SH-SY5Y (cell line): Measurements from ENCODE around the gene AACS.

Source experiments
- GATA2 ChIP-seq: IDR thresholded peaks from 2 replicates; pipeline ENCODE4 v1.6.1; 2011; ENCODE audit warnings: mild to moderate bottlenecking, low read depth, low read length
- GATA3 ChIP-seq: IDR thresholded peaks from 2 replicates; pipeline ENCODE4 v1.6.1; 2011; ENCODE audit warnings: low read depth, mild to moderate bottlenecking, low read length, moderate library complexity

DNA sequence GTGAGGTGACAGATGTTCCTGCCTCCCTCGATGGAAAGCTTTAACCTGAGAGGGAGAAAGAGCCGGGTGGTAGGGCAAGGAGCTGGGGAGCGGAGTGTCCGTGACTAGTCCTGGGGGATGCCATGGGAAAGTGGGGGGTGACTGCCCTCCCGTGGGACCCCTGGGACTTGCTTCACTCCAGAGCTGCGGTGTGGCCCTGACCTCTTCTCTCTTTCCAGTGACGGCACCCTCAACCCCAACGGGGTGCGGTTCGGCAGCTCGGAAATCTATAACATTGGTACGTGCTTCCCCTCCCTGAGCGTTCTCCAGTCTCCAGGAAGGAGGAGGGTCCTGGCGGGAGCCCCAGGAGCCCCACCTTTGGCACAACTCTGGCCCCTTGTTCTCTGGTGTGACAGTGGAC lies 69.3 kb downstream of the AACS start:
- no peak for TF ChIP-seq GATA3
- no peak for TF ChIP-seq GATA2
